ENCODE results near the gene WFDC2. TPM values are rescaled to one million over a fixed set of nuclear protein-coding genes. Genes with fewer than 3 reads are reported as not detected.

Gene WFDC2
- total RNA-seq, 2 donors from 2014 or later = 117 to 285 TPM

GRCh38 chr20:45463709-45464108 is 5.8 kb upstream of the WFDC2 start:
- no peak for DNase-seq
- H3K4me1 ChIP-seq = no peaks in the 10 kb centered on the region
- no peaks in the 10 kb centered on the region for H3K9me3 ChIP-seq
- H3K4me3 ChIP-seq = no peak overlapping the region
- H3K27ac ChIP-seq = no peak overlapping the region
- H3K27me3 ChIP-seq = no peaks in the 10 kb centered on the region
- TF ChIP-seq CTCF (IDR thresholded peaks at IDR 0.05) = no peak
- no peak overlapping the region for H3K9ac ChIP-seq (ENCODE audit: low read depth in 2 of 2, low read length in 2 of 2)
- no peaks in the 10 kb centered on the region for H3K36me3 ChIP-seq
- intact Hi-C loops (cut with DNase I) = no loop called here

DNA sequence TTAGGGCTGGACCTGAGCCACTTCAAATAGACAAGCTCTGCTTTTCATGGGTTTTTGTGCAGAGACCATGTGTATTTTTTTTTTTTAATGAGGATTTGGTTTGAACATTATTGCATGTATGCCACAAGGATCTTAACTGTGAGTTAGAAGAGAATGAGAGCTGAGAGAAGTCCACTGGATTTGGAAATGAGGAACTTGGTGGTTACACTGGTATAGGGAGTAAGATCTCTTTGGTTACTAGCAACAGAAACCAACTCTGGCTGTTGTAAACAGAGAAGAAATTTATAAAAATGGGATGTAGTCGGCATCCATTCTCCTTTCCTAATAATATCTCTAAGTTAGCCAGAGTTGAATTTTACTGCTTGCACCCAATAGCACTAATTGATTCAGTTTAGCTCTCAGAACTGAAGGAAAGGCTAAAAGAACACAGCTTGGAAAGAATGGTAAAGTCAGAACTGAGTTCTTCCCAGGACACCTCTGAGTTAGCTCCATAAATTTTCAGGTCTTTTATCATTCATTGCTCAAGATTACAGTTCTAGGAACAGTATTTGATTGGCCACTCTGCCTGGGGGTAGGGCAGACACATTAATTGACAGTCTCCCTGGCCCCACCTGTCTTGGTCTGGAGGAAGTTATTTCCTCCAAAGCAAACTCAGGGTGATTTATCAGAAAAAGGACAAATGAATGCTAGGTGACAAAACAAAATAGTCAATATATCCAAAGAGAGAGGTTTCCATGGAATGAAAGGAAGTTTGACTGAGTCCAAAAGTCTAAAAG is 3.9 kb upstream of the WFDC2 start:
- intact Hi-C loops (cut with DNase I) = no loop called here
- TF ChIP-seq CTCF (IDR thresholded peaks at IDR 0.05) = no peak
- Histone ChIP-seq H3K4me3 (no peak overlapping the region), H3K9ac (ENCODE audit: low read depth in 2 of 2, low read length in 2 of 2) (no peak overlapping the region), H3K9me3 (no peaks in the 10 kb centered on the region), H3K36me3 (no peaks in the 10 kb centered on the region), H3K27ac (no peak overlapping the region), H3K27me3 (peaks cover 8% of the 10 kb centered on the region), H3K4me1 (peaks cover 5% of the 10 kb centered on the region)
- peak; percentile 60 for DNase-seq

GRCh38 chr20:45467172-45467571 is 2.4 kb upstream of the WFDC2 start:
- no peak overlapping the region for H3K4me3 ChIP-seq
- no peak overlapping the region for H3K9ac ChIP-seq (ENCODE audit: low read depth in 2 of 2, low read length in 2 of 2)
- peaks cover 5% of the 10 kb centered on the region for H3K4me1 ChIP-seq
- no peaks in the 10 kb centered on the region for H3K9me3 ChIP-seq
- H3K36me3 ChIP-seq = no peaks in the 10 kb centered on the region
- no peak for DNase-seq
- H3K27ac ChIP-seq = peak overlapping the region; percentile 46
- no peak for TF ChIP-seq CTCF (IDR thresholded peaks at IDR 0.05)
- intact Hi-C loops (cut with DNase I) = no loop called here
- peaks cover 8% of the 10 kb centered on the region for H3K27me3 ChIP-seq

DNA sequence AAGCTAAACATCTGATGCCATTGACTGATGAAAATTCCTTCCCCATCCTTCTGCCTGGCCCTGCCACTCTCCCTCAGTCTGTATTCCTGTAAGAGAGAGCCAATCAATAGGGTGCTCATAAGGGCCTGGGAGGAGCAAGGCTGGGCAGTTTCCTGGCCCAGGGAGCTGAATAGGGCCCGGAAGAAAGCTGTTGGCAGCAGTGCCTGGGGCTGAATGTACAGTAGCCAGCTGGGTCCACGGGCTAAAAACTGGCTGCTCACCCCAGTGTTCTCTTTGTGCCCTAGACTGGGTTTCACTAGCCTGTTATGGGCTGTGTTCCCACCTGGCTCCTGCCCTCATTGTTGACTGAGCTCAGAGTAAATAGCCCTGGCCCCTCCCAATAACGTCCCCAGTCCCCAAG is 1.7 kb upstream of the WFDC2 start:
- no peaks in the 10 kb centered on the region for H3K9me3 ChIP-seq

DNA sequence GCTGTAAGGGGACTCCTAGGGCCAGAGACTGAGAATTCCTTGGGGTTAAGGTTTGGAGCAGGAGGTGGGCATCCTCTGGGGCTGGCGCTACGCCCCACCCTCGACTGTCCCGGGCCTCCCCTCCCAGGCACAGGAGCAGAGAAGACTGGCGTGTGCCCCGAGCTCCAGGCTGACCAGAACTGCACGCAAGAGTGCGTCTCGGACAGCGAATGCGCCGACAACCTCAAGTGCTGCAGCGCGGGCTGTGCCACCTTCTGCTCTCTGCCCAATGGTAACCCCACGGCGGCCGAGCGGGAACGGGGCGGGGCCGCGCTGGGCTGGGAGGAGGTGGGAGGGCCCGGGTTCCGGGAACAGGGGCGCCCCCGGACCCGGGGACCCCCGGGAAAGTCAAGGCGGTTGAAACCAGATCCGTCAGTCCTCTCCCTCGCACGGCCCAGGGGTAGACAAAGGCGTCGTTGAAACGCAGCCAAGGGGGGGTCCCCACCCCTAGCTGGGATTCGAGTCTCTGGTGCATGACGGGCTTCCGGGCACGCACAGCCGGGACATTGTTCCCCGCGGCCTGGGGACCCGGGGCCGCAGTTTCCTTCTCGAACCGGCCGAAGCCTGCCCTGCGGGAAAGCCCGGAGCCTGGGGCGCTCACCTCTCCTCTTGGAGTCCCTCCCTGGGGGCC is 844 bp downstream of the WFDC2 start:
- H3K27ac ChIP-seq = peak overlapping the region; percentile 81
- DNase-seq = peak; percentile 80
- no peaks in the 10 kb centered on the region for H3K36me3 ChIP-seq
- no peak for TF ChIP-seq CTCF (IDR thresholded peaks at IDR 0.05)
- H3K27me3 ChIP-seq = peaks cover 8% of the 10 kb centered on the region
- peak overlapping the region; percentile 62 to 63 for H3K9ac ChIP-seq (ENCODE audit: low read depth in 2 of 2, low read length in 2 of 2)
- no peaks in the 10 kb centered on the region for H3K9me3 ChIP-seq
- peaks cover 5% of the 10 kb centered on the region for H3K4me1 ChIP-seq
- intact Hi-C loops (cut with DNase I) = no loop called here
- peak overlapping the region; percentile 44 for H3K4me3 ChIP-seq

More for the DNA sequence above, 1.7 kb upstream of the WFDC2 start:
- intact Hi-C loops (cut with DNase I) = no loop called here
- Histone ChIP-seq H3K36me3 (no peaks in the 10 kb centered on the region), H3K4me3 (no peak overlapping the region), H3K9ac (ENCODE audit: low read depth in 2 of 2, low read length in 2 of 2) (peak overlapping the region in 1 of 2 donors; percentile 38), H3K27me3 (peaks cover 8% of the 10 kb centered on the region), H3K27ac (peak overlapping the region; percentile 46), H3K4me1 (peaks cover 5% of the 10 kb centered on the region)
- DNase-seq = peak; percentile 71
- no peak for TF ChIP-seq CTCF (IDR thresholded peaks at IDR 0.05)
